Common myeloid progenitor, CD34-positive (primary cell): ENCODE data around the gene DDX49.

Experiments used
- CTCF ChIA-PET: fragments of 350-600 bp; sonication (Branson Sonifier 250); formaldehyde crosslinking; loops from one replicate; lab custom pipeline; 2021; ENCODE audit warnings: antibody characterized with exemption; lab: Charles Lee
- POLR2A ChIA-PET: fragments of 350-600 bp; sonication (Branson Sonifier 250); formaldehyde crosslinking; loops from one replicate; lab custom pipeline; 2021; ENCODE audit warnings: antibody characterized with exemption; lab: Charles Lee
- DNase-seq, 3 donors: peaks; one replicate each; pipeline versions ENCODE4 v3.0.0 to v3.0.0-alpha.2; 2013
- H3K27ac ChIP-seq, 2 experiments: 1 replicate in 1 of 2; 2 replicates in 1 of 2; pipeline ENCODE4 v1.7.0; 2013; ENCODE audit warnings: inconsistent platforms in 2 of 2, low read length in 2 of 2, mild to moderate bottlenecking in 2 of 2, low read depth in 1 of 2, moderate library complexity in 1 of 2; ENCODE audit not compliant: severe bottlenecking in 2 of 2, insufficient read depth in 1 of 2, poor library complexity in 1 of 2
- H3K27me3 ChIP-seq, 5 experiments: replicated peaks in 2 of 5; 1 replicate in 3 of 5; 2 replicates in 2 of 5; pipeline versions ENCODE4 v1.6.1 to v1.7.0; 2013; ENCODE audit warnings: low read length in 4 of 5, mild to moderate bottlenecking in 2 of 5, moderate library complexity in 2 of 5, inconsistent platforms in 1 of 5; ENCODE audit not compliant: insufficient read depth in 5 of 5, control insufficient read depth in 4 of 5
- H3K36me3 ChIP-seq, 4 experiments: 1 replicate in 2 of 4; 2 replicates in 2 of 4; pipeline versions ENCODE4 v1.6.1 to v1.7.0; 2013; ENCODE audit warnings: low read length in 3 of 4, control low read depth in 1 of 4, mild to moderate bottlenecking in 1 of 4; ENCODE audit not compliant: control insufficient read depth in 4 of 4, insufficient read depth in 4 of 4
- H3K4me1 ChIP-seq, 4 experiments: 1 replicate in 3 of 4; 2 replicates in 1 of 4; pipeline versions ENCODE4 v1.6.1 to v1.7.1; 2013; ENCODE audit warnings: low read length in 3 of 4, mild to moderate bottlenecking in 3 of 4, control low read depth in 1 of 4, inconsistent platforms in 1 of 4, moderate library complexity in 1 of 4; ENCODE audit not compliant: control insufficient read depth in 4 of 4, insufficient read depth in 4 of 4; ENCODE audit errors: control extremely low read depth in 1 of 4
- H3K4me3 ChIP-seq, 7 experiments: 1 replicate in 4 of 7; 2 replicates in 3 of 7; pipeline versions ENCODE4 v1.5.1 to v1.7.0; 2013; ENCODE audit warnings: mild to moderate bottlenecking in 7 of 7, low read length in 6 of 7, moderate library complexity in 6 of 7, inconsistent platforms in 2 of 7, low read depth in 2 of 7, control low read depth in 1 of 7; ENCODE audit not compliant: insufficient read depth in 4 of 7, control insufficient read depth in 1 of 7; ENCODE audit errors: extremely low read depth in 1 of 7
- H3K9me3 ChIP-seq, 5 experiments: 1 replicate in 4 of 5; 2 replicates in 1 of 5; pipeline versions ENCODE4 v1.6.1 to v1.7.1; 2013; ENCODE audit warnings: low read length in 4 of 5, mild to moderate bottlenecking in 2 of 5, inconsistent platforms in 1 of 5, low read depth in 1 of 5, moderate library complexity in 1 of 5; ENCODE audit not compliant: control insufficient read depth in 4 of 5, insufficient read depth in 2 of 5; ENCODE audit errors: control extremely low read depth in 1 of 5
- WGBS: methylation state at CpG from one replicate; pipeline ENCODE4 v1.1.5; 2013; ENCODE audit not compliant: insufficient coverage; 5-methylcytosine and 5-hydroxymethylcytosine counted together

DDX49 gene

GRCh38 chr19:18886972-18887371 lies 32.5 kb upstream of the DDX49 start:
- 100% methylated on average over 3 of the region's 4 CpGs for WGBS
- no peaks in the 10 kb centered on the region for H3K36me3 ChIP-seq
- no peak overlapping the region for H3K27ac ChIP-seq
- no peaks in the 10 kb centered on the region for H3K9me3 ChIP-seq
- no peaks in the 10 kb centered on the region for H3K4me1 ChIP-seq
- no peak for DNase-seq
- ChIA-PET POLR2A (no interaction called here), CTCF (no interaction called here)
- no peak overlapping the region for H3K4me3 ChIP-seq
- H3K27me3 ChIP-seq: peaks cover 0 to 2% (median 0%) of the 10 kb centered on the region in 5 experiments

GRCh38 chr19:18889949-18890745 lies 29.4 kb upstream of the DDX49 start:
- H3K27me3 ChIP-seq: peaks cover 0 to 27% (median 6%) of the 10 kb centered on the region in 5 experiments
- CTCF ChIA-PET: interaction anchor here (0.6 to 1.9 kb wide), 5 partner anchors 8 to 70 kb away, joined by 3 to 4 read pairs (median 4); no protein-coding TSS in a partner anchor
- peaks cover 0 to 8% (median 6%) of the 10 kb centered on the region in 4 experiments for H3K4me1 ChIP-seq
- 92% methylated on average over 8 of the region's 10 CpGs for WGBS
- H3K27ac ChIP-seq: no peak overlapping the region
- DNase-seq: no peak
- no peak overlapping the region for H3K4me3 ChIP-seq
- POLR2A ChIA-PET: no interaction called here
- no peaks in the 10 kb centered on the region for H3K36me3 ChIP-seq
- H3K9me3 ChIP-seq: no peaks in the 10 kb centered on the region

GRCh38 chr19:18893587-18894253 lies 25.8 kb upstream of the DDX49 start:
- peaks cover 0 to 18% (median 14%) of the 10 kb centered on the region in 4 experiments for H3K4me1 ChIP-seq
- no peaks in the 10 kb centered on the region for H3K9me3 ChIP-seq
- CTCF ChIA-PET: interaction anchor here (1.0 to 1.6 kb wide), 2 partner anchors 93 to 281 kb away, joined by 3 to 4 read pairs; no protein-coding TSS in a partner anchor
- POLR2A ChIA-PET: no interaction called here
- peaks cover 0 to 46% (median 6%) of the 10 kb centered on the region in 5 experiments for H3K27me3 ChIP-seq
- H3K4me3 ChIP-seq: no peak overlapping the region
- DNase-seq: no peak
- WGBS: 68% methylated on average over 13 of the region's 18 CpGs
- H3K27ac ChIP-seq: no peak overlapping the region
- H3K36me3 ChIP-seq: peaks cover 0 to 2% (median 0%) of the 10 kb centered on the region in 4 experiments

- Histone ChIP-seq H3K4me3 (peak overlapping the region in 5 of 7 experiments; percentile 28 to 68 (median 65)), H3K27ac (no peak overlapping the region), H3K9me3 (no peaks in the 10 kb centered on the region), H3K27me3 (peaks cover 0 to 46% (median 6%) of the 10 kb centered on the region in 5 experiments), H3K36me3 (peaks cover 0 to 9% (median 3%) of the 10 kb centered on the region in 4 experiments), H3K4me1 (peaks cover 0 to 18% (median 14%) of the 10 kb centered on the region in 4 experiments)
- ChIA-PET CTCF (interaction anchor here (0.8 to 1.0 kb wide), 3 partner anchors 13 to 92 kb away, joined by 3 to 4 read pairs (median 4); no protein-coding TSS in a partner anchor), POLR2A (no interaction called here)
- 12% methylated on average over 12 of the region's 28 CpGs for WGBS
- DNase-seq: no peak
These were observed 25.1 kb upstream of the DDX49 start for GRCh38 chr19:18894254-18895037.

GRCh38 chr19:18895038-18895823 lies 24.3 kb upstream of the DDX49 start:
- peak in 1 of 3 donors; percentile 34 for DNase-seq
- Histone ChIP-seq H3K9me3 (no peaks in the 10 kb centered on the region), H3K27ac (no peak overlapping the region), H3K36me3 (peaks cover 0 to 17% (median 8%) of the 10 kb centered on the region in 4 experiments), H3K27me3 (peaks cover 0 to 46% (median 6%) of the 10 kb centered on the region in 5 experiments), H3K4me1 (peaks cover 0 to 18% (median 14%) of the 10 kb centered on the region in 4 experiments), H3K4me3 (peak overlapping the region; percentile 18 to 68 (median 58))
- WGBS: under 1% methylated on average over 64 of the region's 72 CpGs
- ChIA-PET CTCF (interaction anchor here (0.8 to 1.4 kb wide), 6 partner anchors 13 to 92 kb away, joined by 3 to 6 read pairs (median 4); no protein-coding TSS in a partner anchor), POLR2A (no interaction called here)

- Histone ChIP-seq H3K27me3 (peaks cover 0 to 46% (median 6%) of the 10 kb centered on the region in 5 experiments), H3K27ac (no peak within 1 kb of the TSS), H3K4me1 (peaks cover 0 to 18% (median 14%) of the 10 kb centered on the region in 4 experiments), H3K9me3 (no peaks in the 10 kb centered on the region), H3K4me3 (peak within 1 kb of the TSS; percentile 18 to 68 (median 58)), H3K36me3 (peaks cover 2 to 22% (median 11%) of the 10 kb centered on the region in 4 experiments)
- 0% methylated on average over 31 of the region's 89 CpGs for WGBS
- ChIA-PET CTCF (interaction anchor here (1.2 to 1.4 kb wide), 3 partner anchors 12 to 24 kb away, joined by 3 to 6 read pairs (median 5); no protein-coding TSS in a partner anchor), POLR2A (no interaction called here)
- peak in 2 of 3 donors; percentile 35 to 48 for DNase-seq
These were observed 23.6 kb upstream of the DDX49 start, which contains the start of gene CERS1 for GRCh38 chr19:18895824-18896341. Gene CERS1 (minus strand): TSS chr19:18896158. CDS start chr19:18896072, 86 bp downstream.
